Measurements from ENCODE around the gene TDRD12. TPM values are rescaled to one million over a fixed set of nuclear protein-coding genes. Genes with fewer than 3 reads are reported as not detected.

TDRD12 gene
- polyA plus RNA-seq, 3 donors from 2014 or later = 0.36 to 0.39 TPM; not detected in 1

DNA sequence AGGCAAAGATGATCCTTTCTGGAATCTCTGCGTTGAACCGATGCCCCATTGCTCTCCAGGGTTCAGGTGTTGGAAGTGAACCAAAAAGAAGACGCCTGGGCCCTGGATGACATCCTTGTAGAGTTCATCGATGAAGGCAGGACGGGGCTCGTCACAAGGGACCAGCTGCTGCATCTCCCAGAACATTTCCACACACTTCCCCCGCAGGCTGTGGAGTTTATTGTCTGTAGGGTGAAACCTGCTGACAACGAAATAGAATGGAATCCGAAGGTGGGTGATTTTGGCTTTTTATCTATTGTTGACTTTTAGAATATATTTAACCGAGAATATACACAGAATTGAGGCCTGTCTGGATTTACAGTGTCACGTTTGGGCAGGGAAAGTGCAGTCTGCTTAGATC lies 91.6 kb downstream of the TDRD12 start:
- H3K4me3 Mint-ChIP-seq = no peak overlapping the region
- H3K27ac Mint-ChIP-seq = no peak overlapping the region
- DNase-seq = no peak
- no peaks in the 10 kb centered on the region for H3K4me1 Mint-ChIP-seq
- H3K9me3 Mint-ChIP-seq = no peaks in the 10 kb centered on the region
- H3K27me3 Mint-ChIP-seq (ENCODE audit: low read depth in 3 of 3) = peaks cover 0 to 7% (median 4%) of the 10 kb centered on the region in 3 donors
- H3K36me3 Mint-ChIP-seq = no peaks in the 10 kb centered on the region

DNA sequence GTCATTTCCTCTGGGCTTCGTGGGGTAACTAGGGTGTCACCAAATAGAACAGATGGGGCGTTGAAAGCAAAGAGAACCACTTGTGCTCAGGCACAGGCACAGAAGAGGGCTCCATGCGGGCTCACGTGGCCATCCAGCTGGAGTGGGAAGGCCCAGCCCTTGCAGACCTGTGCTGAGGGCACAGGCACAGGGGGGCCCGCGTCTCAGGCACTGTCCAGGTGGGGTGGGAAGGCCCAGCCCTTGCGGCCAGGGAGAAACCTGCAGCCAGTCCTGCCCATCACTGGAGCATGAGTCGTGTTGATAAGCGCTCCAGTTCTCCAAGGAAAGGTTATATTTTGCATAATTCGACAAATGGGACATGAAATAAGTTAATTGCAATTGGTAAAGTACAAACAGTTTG lies 92.5 kb downstream of the TDRD12 start:
- H3K27ac Mint-ChIP-seq = no peak overlapping the region
- H3K4me3 Mint-ChIP-seq = no peak overlapping the region

DNA sequence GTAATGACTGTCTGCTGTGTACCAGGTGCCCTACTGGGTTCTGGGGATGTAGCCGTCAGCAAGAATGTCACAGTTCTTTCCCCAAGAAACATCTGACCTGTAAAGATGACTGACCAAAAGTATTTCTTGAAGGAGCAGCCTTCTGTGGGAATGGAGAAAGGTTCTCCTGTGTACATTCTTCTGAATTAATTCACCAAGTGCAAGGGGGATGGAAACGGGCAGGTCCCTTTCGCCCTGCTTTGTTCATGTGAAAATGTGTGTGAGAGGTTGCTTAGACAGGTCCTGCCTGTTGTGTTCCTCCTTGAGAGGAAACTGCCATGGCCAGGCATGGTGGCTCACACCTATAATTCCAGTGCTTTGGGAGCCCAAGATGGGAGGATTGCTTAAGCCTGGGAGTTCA lies 93.0 kb downstream of the TDRD12 start:
- Mint-ChIP-seq H3K4me1 (no peaks in the 10 kb centered on the region), H3K9me3 (no peaks in the 10 kb centered on the region), H3K4me3 (no peak overlapping the region), H3K36me3 (no peaks in the 10 kb centered on the region), H3K27ac (no peak overlapping the region), H3K27me3 (ENCODE audit: low read depth in 3 of 3) (peaks cover 0 to 7% (median 4%) of the 10 kb centered on the region in 3 donors)
- no peak for DNase-seq

More for the DNA sequence above, 92.5 kb downstream of the TDRD12 start:
- Mint-ChIP-seq H3K9me3 (no peaks in the 10 kb centered on the region), H3K27me3 (ENCODE audit: low read depth in 3 of 3) (peaks cover 0 to 7% (median 4%) of the 10 kb centered on the region in 3 donors), H3K4me1 (no peaks in the 10 kb centered on the region), H3K36me3 (no peaks in the 10 kb centered on the region)
- DNase-seq = no peak

DNA sequence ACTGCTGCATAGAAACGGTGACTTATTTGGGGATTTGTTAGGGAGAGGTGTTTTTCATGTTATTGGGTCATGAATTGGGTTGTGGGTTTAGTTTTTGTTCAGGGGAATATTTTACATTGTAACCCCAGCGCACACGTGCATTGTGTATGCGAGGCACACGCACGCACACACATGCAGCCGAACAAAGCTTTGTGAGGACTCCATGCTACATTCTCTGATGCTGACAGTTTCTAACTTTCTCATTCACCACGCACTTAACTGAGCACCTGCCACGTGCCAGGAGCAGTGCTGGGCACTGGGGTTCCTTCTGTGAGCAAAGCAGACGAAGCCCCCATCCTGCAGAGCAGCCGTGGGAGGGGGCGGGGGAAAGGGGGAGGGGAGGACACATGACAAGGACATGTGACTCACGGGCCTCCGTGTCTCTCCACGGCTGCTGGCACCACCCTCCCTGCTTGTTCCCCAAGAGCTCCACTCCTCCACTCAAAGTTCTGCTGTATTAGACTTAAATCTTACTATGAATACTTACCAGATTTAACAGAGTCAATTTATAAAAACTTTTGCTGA lies 94.4 kb downstream of the TDRD12 start:
- Mint-ChIP-seq H3K27ac (no peak overlapping the region), H3K4me3 (no peak overlapping the region), H3K27me3 (ENCODE audit: low read depth in 3 of 3) (peaks cover 0 to 7% (median 6%) of the 10 kb centered on the region in 3 donors)

DNA sequence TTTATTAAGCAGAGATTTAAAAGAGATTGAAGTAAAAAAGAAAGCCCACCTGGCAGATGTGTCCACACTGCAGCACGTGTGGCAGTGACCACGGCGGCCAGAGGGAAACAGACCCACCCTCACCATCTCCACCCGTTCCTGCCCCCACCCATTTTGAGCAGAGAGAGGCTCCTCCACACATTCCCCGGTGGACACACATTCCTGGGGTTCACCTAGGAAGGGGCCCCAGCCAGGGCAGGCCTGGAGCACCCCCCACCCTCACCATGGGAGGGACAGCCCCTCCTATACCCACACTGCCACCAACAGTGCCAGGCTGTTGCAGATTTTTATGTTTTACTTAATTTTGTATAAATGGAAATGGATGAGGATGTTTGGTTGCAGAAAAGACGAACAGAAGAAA lies 95.1 kb downstream of the TDRD12 start:
- DNase-seq = no peak
- no peak overlapping the region for H3K4me3 Mint-ChIP-seq
- no peaks in the 10 kb centered on the region for H3K36me3 Mint-ChIP-seq
- peaks cover 1 to 9% (median 4%) of the 10 kb centered on the region in 3 donors for H3K27me3 Mint-ChIP-seq (ENCODE audit: low read depth in 3 of 3)
- no peak overlapping the region for H3K27ac Mint-ChIP-seq
- no peaks in the 10 kb centered on the region for H3K9me3 Mint-ChIP-seq
- no peaks in the 10 kb centered on the region for H3K4me1 Mint-ChIP-seq

More for the DNA sequence above, 94.4 kb downstream of the TDRD12 start:
- Mint-ChIP-seq H3K4me1 (no peaks in the 10 kb centered on the region), H3K36me3 (no peaks in the 10 kb centered on the region), H3K9me3 (no peaks in the 10 kb centered on the region)
- no peak for DNase-seq

DNA sequence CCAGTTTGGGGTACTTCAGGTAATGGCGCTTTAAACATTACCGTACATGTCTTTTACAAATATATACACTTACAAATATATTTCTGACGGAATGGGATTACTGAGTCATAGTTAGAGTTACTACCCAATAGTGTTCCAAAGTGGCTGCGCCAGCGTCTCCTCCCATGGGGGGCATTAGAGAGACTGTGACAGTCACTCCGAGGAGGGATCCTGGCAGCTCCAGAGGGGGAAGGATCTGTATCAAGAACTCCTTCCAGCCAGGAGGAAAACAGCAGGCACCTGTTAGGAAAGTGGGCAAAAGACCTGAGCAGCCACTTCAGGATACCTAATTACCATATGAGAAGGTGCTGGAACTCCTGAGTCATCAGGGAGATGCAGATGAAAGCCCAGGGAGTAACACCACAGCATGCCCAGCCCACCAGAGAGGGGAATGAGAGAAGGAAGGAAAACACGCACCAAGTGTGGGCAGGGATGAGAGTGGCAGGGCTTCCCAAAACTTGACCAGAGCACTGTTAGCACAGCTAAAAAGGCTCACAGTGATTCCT lies 97.1 kb downstream of the TDRD12 start:
- Mint-ChIP-seq H3K27ac (no peak overlapping the region), H3K9me3 (no peaks in the 10 kb centered on the region), H3K4me3 (no peak overlapping the region), H3K4me1 (no peaks in the 10 kb centered on the region), H3K36me3 (no peaks in the 10 kb centered on the region), H3K27me3 (ENCODE audit: low read depth in 3 of 3) (peaks cover 3 to 11% (median 4%) of the 10 kb centered on the region in 3 donors)
- DNase-seq = no peak

DNA sequence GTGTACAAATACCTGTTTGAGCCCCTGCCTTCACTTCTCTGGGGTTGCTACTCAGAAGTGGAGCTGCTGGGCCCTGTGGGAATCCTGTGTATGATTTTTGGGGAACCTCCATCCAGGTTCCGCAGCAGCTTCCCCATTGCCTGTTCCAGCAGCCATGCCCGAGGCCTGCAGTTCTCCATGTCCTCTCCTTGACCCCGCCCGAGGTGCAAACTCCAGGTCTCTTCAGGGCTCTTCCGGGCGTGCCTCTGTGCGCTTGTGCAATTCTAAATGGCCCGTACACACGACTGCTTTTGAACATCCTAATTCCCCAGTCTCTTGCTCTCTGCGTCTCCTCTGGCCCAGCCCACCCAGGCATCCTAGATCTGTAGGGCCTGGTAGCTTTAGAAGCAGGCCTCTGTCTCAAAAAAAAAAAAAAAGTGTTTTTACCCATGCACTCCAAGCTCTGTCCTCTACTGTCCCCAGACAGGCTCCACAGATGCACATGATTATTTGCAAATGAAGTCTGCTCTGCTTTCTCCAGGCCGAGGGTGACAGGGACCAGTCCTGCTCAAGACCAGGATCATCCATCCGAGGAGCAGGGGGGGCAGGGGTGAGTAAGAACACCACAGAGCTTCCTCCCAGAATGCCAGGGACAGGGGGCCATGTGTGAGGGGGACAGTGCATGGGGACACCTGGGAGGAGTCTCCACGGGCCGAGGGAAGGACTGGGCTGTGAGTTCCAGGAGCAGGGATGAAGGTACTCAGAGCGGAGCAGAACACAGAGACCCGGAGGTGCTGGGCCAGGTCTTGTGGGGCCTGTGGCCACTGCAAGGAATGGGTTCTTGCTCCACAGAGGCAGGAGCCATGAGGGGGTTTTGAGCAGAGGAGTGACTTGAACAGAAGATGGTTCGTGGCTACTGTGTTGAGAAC lies 98.3 kb downstream of the TDRD12 start:
- peak overlapping the region in 1 of 6 donors; percentile 32 for H3K27ac Mint-ChIP-seq
- no peak overlapping the region for H3K4me3 Mint-ChIP-seq
- peaks cover 3 to 17% (median 9%) of the 10 kb centered on the region in 3 donors for H3K27me3 Mint-ChIP-seq (ENCODE audit: low read depth in 3 of 3)

DNA sequence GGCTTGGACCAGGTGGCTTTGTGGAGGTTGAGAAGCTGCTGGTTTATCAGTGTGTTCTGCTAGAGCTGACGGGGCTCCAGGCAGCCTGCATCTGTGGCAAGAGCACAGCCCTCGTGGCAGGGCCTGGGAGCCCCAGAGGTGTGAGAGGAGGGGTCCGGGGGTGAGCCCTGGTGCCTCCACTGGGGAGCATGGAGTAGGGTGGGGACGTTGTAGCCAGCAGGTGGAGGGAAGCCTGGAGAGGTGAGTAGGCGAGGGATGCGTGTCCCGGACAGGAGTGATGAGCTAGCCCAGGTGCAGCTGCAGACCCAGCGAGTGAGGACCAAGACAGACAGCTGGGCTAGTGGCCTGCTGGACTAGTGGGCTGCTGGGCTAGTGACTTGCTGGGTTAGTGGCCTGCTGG lies 99.0 kb downstream of the TDRD12 start:
- Mint-ChIP-seq H3K9me3 (no peaks in the 10 kb centered on the region), H3K36me3 (no peaks in the 10 kb centered on the region), H3K27me3 (ENCODE audit: low read depth in 3 of 3) (peaks cover 3 to 23% (median 8%) of the 10 kb centered on the region in 3 donors), H3K4me3 (no peak overlapping the region), H3K4me1 (no peaks in the 10 kb centered on the region), H3K27ac (no peak overlapping the region)
- no peak for DNase-seq

More for the DNA sequence above, 98.3 kb downstream of the TDRD12 start:
- H3K9me3 Mint-ChIP-seq = no peaks in the 10 kb centered on the region
- no peaks in the 10 kb centered on the region for H3K4me1 Mint-ChIP-seq
- no peaks in the 10 kb centered on the region for H3K36me3 Mint-ChIP-seq
- DNase-seq = no peak

DNA sequence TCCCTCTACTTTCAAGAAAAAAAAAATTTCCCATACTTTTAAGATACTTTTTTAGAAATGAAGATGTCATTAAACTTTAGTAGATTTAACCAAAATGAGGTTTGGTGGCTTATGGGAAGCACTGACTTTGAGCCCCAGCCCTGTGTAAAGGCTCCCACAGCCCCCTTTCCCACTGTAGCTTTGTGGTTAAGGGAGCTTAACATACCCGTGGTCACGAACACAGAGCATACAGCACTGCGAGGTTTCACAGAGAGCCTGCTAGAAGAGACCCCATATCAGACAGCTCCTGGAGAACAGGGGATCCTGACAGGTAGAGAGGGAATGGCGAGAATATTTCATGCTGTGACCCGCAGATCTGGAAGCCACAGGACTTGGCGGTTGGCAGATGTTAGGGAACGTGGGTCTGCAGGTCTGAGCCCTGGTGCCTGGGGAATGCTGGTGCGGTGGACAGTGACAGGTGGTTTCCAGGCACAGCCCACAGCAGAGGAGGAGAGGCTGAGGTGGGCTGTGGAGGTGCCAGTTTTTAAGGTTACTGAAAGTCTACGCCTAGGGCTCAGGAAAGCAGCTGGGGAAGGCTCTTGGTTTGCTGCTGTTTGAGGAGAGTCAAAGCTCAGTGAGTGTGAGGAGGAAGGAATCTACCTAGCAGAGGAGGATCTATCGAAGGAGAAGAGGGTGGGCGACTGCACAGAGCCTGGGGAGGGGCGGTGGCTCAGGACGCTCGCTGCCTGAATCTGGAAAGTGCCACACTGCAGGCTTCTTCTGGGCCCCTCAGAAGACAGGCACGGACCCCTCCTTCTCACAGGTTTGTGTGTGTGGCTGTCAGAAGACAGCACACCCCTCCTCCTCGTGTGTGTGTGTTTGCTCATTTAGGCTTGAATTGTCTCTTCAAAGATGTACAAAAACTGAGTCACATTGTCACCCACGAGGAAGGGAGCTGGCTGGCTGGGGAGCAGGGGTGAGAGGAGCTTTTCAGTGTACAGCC lies 100.1 kb downstream of the TDRD12 start:
- Mint-ChIP-seq H3K4me3 (peak overlapping the region in 1 of 5 donors; percentile 12), H3K9me3 (no peaks in the 10 kb centered on the region), H3K36me3 (no peaks in the 10 kb centered on the region), H3K27me3 (ENCODE audit: low read depth in 3 of 3) (peaks cover 4 to 21% (median 12%) of the 10 kb centered on the region in 3 donors), H3K27ac (no peak overlapping the region), H3K4me1 (no peaks in the 10 kb centered on the region)
- DNase-seq = peak in 1 of 3 donors; percentile 2

DNA sequence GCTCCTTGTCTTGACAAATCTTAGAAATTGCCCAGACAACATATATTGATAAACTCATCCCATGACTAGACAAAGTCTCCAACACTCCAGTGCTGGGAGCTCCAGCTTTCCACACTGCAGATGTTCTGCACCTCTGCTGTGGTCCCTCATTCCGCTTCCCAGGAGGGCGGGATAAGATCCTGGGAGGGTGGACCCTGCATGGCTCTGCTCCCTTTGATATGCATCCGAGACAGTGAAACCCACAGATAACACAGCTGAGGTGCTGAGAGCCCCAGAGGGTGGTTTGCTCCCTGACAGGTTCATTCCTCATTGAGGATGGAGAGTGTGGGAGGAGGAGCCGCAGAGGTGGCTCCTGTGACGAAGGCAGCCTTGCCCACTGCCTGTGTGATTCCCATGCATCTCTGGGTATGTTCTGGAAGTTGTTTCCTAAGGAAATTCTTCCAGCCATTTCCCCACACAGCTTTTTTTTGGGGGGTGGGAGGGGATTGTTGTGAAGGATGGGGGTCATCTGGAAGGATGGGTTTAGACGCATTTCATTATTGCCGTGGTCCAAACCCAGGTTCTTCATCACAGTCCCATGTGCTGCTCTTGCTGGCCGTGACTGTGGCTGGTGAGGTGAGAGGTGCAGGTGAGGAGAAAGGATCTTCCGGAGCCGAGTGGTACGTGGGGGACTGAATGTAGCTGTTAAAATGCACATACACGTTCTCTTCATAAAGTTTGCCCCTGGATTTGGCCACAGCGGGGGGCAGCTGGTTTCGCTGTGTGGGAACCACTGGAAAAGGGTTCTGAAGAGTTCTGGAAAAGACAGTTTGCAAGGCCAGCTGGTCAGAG lies 103.6 kb downstream of the TDRD12 start:
- Mint-ChIP-seq H3K27me3 (ENCODE audit: low read depth in 3 of 3) (peaks cover 4 to 19% (median 10%) of the 10 kb centered on the region in 3 donors), H3K27ac (no peak overlapping the region), H3K4me3 (no peak overlapping the region), H3K4me1 (no peaks in the 10 kb centered on the region), H3K9me3 (no peaks in the 10 kb centered on the region), H3K36me3 (no peaks in the 10 kb centered on the region)
- DNase-seq = no peak

DNA sequence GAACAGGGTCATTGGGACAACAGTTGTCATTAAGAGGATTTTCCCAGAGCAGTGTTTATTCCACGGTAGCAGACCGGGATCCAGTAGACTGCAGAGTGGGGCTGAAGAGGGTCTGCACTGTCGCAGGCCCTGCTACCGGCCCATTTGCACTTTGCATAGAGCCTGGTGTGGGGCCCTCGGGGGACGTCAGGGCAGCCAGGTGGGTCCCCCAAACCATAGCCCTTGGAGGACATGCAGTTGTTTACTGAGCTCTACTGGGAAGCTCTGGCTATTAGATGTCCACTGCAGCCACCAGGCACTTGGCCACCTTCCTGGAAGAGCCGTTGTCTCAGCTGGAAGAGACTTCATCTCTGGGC lies 104.2 kb downstream of the TDRD12 start:
- Mint-ChIP-seq H3K4me3 (no peak overlapping the region), H3K36me3 (no peaks in the 10 kb centered on the region), H3K27ac (no peak overlapping the region), H3K9me3 (no peaks in the 10 kb centered on the region), H3K27me3 (ENCODE audit: low read depth in 3 of 3) (peaks cover 4 to 19% (median 10%) of the 10 kb centered on the region in 3 donors), H3K4me1 (no peaks in the 10 kb centered on the region)
- DNase-seq = no peak

DNA sequence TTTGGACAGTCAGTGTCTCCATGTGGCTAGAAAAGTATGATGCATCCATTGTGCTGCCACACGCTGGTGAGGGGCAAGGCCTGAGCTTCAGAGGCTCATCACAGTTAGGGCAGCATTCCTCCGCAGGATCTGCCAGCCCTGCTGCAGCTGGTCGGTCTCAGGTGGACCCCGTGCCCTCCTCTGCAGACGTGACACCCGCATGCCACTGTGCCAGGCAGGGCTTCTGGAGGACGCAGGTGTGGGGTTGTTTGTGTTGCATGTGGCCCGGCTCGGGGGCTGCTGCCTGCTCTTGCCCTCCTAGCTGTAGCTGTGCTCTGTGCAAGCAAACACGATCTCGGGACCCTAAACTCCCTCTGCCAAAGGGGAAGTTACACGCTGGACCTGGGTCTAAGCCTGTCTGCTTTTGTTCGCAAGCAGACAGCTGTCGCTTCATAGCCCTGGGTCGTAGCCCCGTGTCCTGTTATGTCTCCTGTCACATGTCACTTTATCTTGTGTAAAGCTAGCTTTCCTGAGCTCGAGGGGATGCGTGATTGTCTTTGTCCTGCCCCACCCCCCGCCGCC lies 104.7 kb downstream of the TDRD12 start:
- Mint-ChIP-seq H3K27me3 (ENCODE audit: low read depth in 3 of 3) (peaks cover 6 to 19% (median 10%) of the 10 kb centered on the region in 3 donors), H3K4me1 (no peaks in the 10 kb centered on the region), H3K9me3 (no peaks in the 10 kb centered on the region), H3K36me3 (no peaks in the 10 kb centered on the region), H3K4me3 (no peak overlapping the region), H3K27ac (no peak overlapping the region)
- no peak for DNase-seq
